H1 (cell line): Measurements from ENCODE around the gene SCFD1. TPM values are rescaled to one million over a fixed set of nuclear protein-coding genes. Genes with fewer than 3 reads are reported as not detected.
"Not testable (repeated sequence)": the region's sequence is repeated elsewhere in the genome, so short reads cannot be mapped to it uniquely, and the experiment has no call there.

Source experiments
- CTCF ChIA-PET: fragments of 300-600 bp; sonication (Branson Sonifier 250); formaldehyde crosslinking; loops from one replicate; lab custom pipeline; 2021; ENCODE audit not compliant: partially characterized antibody; lab: Charles Lee
- POLR2A ChIA-PET: fragments of 300-600 bp; sonication (Branson Sonifier 250); formaldehyde crosslinking; loops from one replicate; lab custom pipeline; 2021; ENCODE audit warnings: inconsistent platforms; ENCODE audit not compliant: partially characterized antibody; lab: Charles Lee
- DNase-seq, 2 experiments: peaks; one replicate each; pipeline versions ENCODE4 v3.0.0 to v3.0.0-alpha.2; 2010 to 2022; ENCODE audit warnings: low spot score in 2 of 2, low read depth in 1 of 2, mixed read lengths in 1 of 2
- FAIRE-seq: peaks from 2 replicates; lab custom pipeline; 2011; peaks lifted over from hg19 to GRCh38; lab: Jason Lieb, UNC
- H2AFZ ChIP-seq: 2 replicates; pipeline ENCODE4 v1.8.1; 2012; ENCODE audit warnings: low read length, inconsistent platforms
- H2AK5ac ChIP-seq: 2 replicates; pipeline ENCODE4 v1.6.1; 2013; ENCODE audit warnings: low read depth, low read length
- H2BK120ac ChIP-seq: replicated peaks from 2 replicates; pipeline ENCODE3; 2013; ENCODE audit warnings: low read depth, low read length, inconsistent platforms
- H2BK12ac ChIP-seq: 2 replicates; pipeline ENCODE4 v1.6.1; 2013; ENCODE audit warnings: low read depth, low read length
- H2BK15ac ChIP-seq: 2 replicates; pipeline ENCODE4 v1.6.1; 2013; ENCODE audit warnings: low read length
- H2BK20ac ChIP-seq: 2 replicates; pipeline ENCODE4 v1.6.1; 2013; ENCODE audit warnings: low read length
- H2BK5ac ChIP-seq: 2 replicates; pipeline ENCODE4 v1.6.1; 2013; ENCODE audit warnings: low read depth, low read length
- H3K14ac ChIP-seq: 2 replicates; pipeline ENCODE4 v1.6.1; 2013; ENCODE audit warnings: inconsistent platforms; ENCODE audit not compliant: insufficient read length
- H3K18ac ChIP-seq: 2 replicates; pipeline ENCODE4 v1.6.1; 2013; ENCODE audit warnings: low read length; ENCODE audit errors: extremely low read depth
- H3K23ac ChIP-seq: 2 replicates; pipeline ENCODE4 v1.6.1; 2013; ENCODE audit warnings: inconsistent platforms; ENCODE audit not compliant: insufficient read length
- H3K23me2 ChIP-seq: 2 replicates; pipeline ENCODE4 v1.6.1; 2013; ENCODE audit warnings: low read depth, low read length
- H3K27ac ChIP-seq: 2 replicates; pipeline ENCODE4 v1.6.1; 2011; ENCODE audit warnings: low read depth, low read length, inconsistent platforms
- H3K27me3 ChIP-seq, 4 experiments: replicated peaks in 1 of 4; 1 replicate in 1 of 4; 2 replicates in 3 of 4; pipeline versions ENCODE4 v1.6.1 to v1.8.1; 2011 to 2013; ENCODE audit warnings: low read length in 3 of 4, mild to moderate bottlenecking in 3 of 4, inconsistent platforms in 2 of 4, mixed read lengths in 2 of 4, moderate library complexity in 1 of 4; ENCODE audit not compliant: control insufficient read depth in 3 of 4, insufficient read depth in 3 of 4; ENCODE audit errors: extremely low read depth in 1 of 4
- H3K36me3 ChIP-seq, 4 experiments: 2 replicates each; pipeline versions ENCODE4 v1.6.1 to v1.8.1; 2011 to 2013; ENCODE audit warnings: mild to moderate bottlenecking in 4 of 4, low read length in 3 of 4, moderate library complexity in 2 of 4, control low read depth in 1 of 4, inconsistent platforms in 1 of 4; ENCODE audit not compliant: insufficient read depth in 4 of 4, control insufficient read depth in 2 of 4
- H3K4ac ChIP-seq: replicated peaks from 2 replicates; pipeline ENCODE3; 2013; ENCODE audit warnings: low read length, low read depth, mixed read lengths, inconsistent platforms; ENCODE audit not compliant: insufficient read length
- H3K4me1 ChIP-seq, 4 experiments: replicated peaks in 1 of 4; 1 replicate in 1 of 4; 2 replicates in 3 of 4; pipeline versions ENCODE4 v1.6.1 to v1.8.1; 2011 to 2013; ENCODE audit warnings: low read length in 3 of 4, inconsistent platforms in 2 of 4, mixed read lengths in 1 of 4; ENCODE audit not compliant: insufficient read depth in 4 of 4, control insufficient read depth in 3 of 4
- H3K4me2 ChIP-seq, 2 experiments: 2 replicates each; pipeline versions ENCODE4 v1.6.1 to v1.8.1; 2011 to 2013; ENCODE audit warnings: low read depth in 2 of 2, low read length in 2 of 2, control low read depth in 1 of 2, inconsistent platforms in 1 of 2, mild to moderate bottlenecking in 1 of 2; ENCODE audit not compliant: insufficient read depth in 1 of 2
- H3K4me3 ChIP-seq, 4 experiments: fragments of 200-600, 300-600 bp in 1 of 4; sonication (generic), shearing (Covaris generic), sonication (Bioruptor Twin) in 1 of 4; 2 replicates each; pipeline versions ENCODE4 v1.5.1 to v1.8.1; 2011 to 2016; ENCODE audit warnings: low read length in 4 of 4, low read depth in 3 of 4, control low read depth in 2 of 4, inconsistent platforms in 2 of 4, mild to moderate bottlenecking in 2 of 4, mixed read lengths in 1 of 4, moderate library complexity in 1 of 4; ENCODE audit not compliant: insufficient read depth in 2 of 4; ENCODE audit errors: extremely low read depth in 1 of 4
- H3K56ac ChIP-seq: replicated peaks from 2 replicates; pipeline ENCODE3; 2013; ENCODE audit warnings: low read depth, mild to moderate bottlenecking, mixed read lengths, low read length, inconsistent platforms; ENCODE audit not compliant: insufficient read length
- H3K79me1 ChIP-seq: 2 replicates; pipeline ENCODE4 v1.6.1; 2013; ENCODE audit warnings: low read depth, low read length, control low read depth
- H3K79me2 ChIP-seq, 2 experiments: 2 replicates each; pipeline versions ENCODE4 v1.6.1 to v1.8.1; 2012 to 2013; ENCODE audit warnings: low read length in 2 of 2, mild to moderate bottlenecking in 2 of 2, inconsistent platforms in 1 of 2; ENCODE audit not compliant: insufficient read depth in 2 of 2, control insufficient read depth in 1 of 2
- H3K9ac ChIP-seq, 4 experiments: replicated peaks in 1 of 4; 1 replicate in 1 of 4; 2 replicates in 3 of 4; pipeline versions ENCODE4 v1.6.1 to v1.8.1; 2011 to 2013; ENCODE audit warnings: low read depth in 3 of 4, low read length in 3 of 4, control low read depth in 2 of 4, mild to moderate bottlenecking in 2 of 4, moderate library complexity in 2 of 4, inconsistent platforms in 1 of 4; ENCODE audit errors: extremely low read depth in 1 of 4
- H3K9me3 ChIP-seq, 2 experiments: 2 replicates each; pipeline versions ENCODE4 v1.6.1 to v1.8.1; 2012 to 2013; ENCODE audit warnings: mild to moderate bottlenecking in 2 of 2, moderate library complexity in 2 of 2, control low read depth in 1 of 2, inconsistent platforms in 1 of 2, low read depth in 1 of 2, low read length in 1 of 2, mixed read lengths in 1 of 2; ENCODE audit not compliant: insufficient read depth in 2 of 2
- H4K20me1 ChIP-seq, 2 experiments: replicated peaks in 1 of 2; 2 replicates each; pipeline versions ENCODE3 to v1.8.1; 2011 to 2013; ENCODE audit warnings: inconsistent platforms in 2 of 2, low read length in 2 of 2, mild to moderate bottlenecking in 1 of 2; ENCODE audit not compliant: insufficient read depth in 2 of 2, control insufficient read depth in 1 of 2
- H4K5ac ChIP-seq: 2 replicates; pipeline ENCODE4 v1.6.1; 2013; ENCODE audit warnings: low read length, low read depth, mixed read lengths, inconsistent platforms; ENCODE audit not compliant: insufficient read length
- H4K8ac ChIP-seq: 2 replicates; pipeline ENCODE4 v1.8.0; 2013; ENCODE audit warnings: mild to moderate bottlenecking, moderate library complexity, low read length, inconsistent platforms; ENCODE audit not compliant: insufficient read depth; ENCODE audit errors: extremely low read depth
- H4K91ac ChIP-seq: replicated peaks from 2 replicates; pipeline ENCODE3; 2013; ENCODE audit warnings: low read length, mixed read lengths, inconsistent platforms; ENCODE audit not compliant: insufficient read length
- ATF3 ChIP-seq: IDR thresholded peaks from 2 replicates; pipeline ENCODE4 v1.6.1; 2011; ENCODE audit warnings: low read depth, mild to moderate bottlenecking, low read length; ENCODE audit not compliant: insufficient read depth
- GABPA ChIP-seq: IDR thresholded peaks from 2 replicates; pipeline ENCODE4 v1.6.1; 2011; ENCODE audit warnings: mild to moderate bottlenecking, low read length, moderate library complexity, borderline replicate concordance; ENCODE audit not compliant: insufficient read depth
- KDM1A ChIP-seq: fragments of 200-600, 300-600 bp; sonication (generic); IDR thresholded peaks from 2 replicates; pipeline ENCODE4 v1.7.1; 2016; ENCODE audit warnings: mild to moderate bottlenecking, low read length, borderline replicate concordance
- MAFK ChIP-seq: IDR thresholded peaks from 2 replicates; pipeline ENCODE4 v1.6.1; 2012; ENCODE audit warnings: low read depth, mild to moderate bottlenecking, improper control_type of control experiment, low read length
- NANOG ChIP-seq: IDR thresholded peaks from 2 replicates; pipeline ENCODE4 v1.6.1; 2011; ENCODE audit warnings: low read length, low read depth, mild to moderate bottlenecking, inconsistent platforms; ENCODE audit not compliant: insufficient read depth, poor library complexity, severe bottlenecking
- SP2 ChIP-seq: IDR thresholded peaks from 2 replicates; pipeline ENCODE4 v1.6.1; 2012; ENCODE audit warnings: mild to moderate bottlenecking, low read length, inconsistent platforms
- WGBS, 2 experiments: shearing (Covaris generic) in 1 of 2; methylation state at CpG; one replicate each; pipeline versions ENCODE4 v1.1.6 to v1.1.7; 2013 to 2015; ENCODE audit warnings: low lambda C conversion rate in 2 of 2, mixed read lengths in 2 of 2, inconsistent platforms in 1 of 2, low coverage in 1 of 2, missing lambda C conversion rate in 1 of 2; ENCODE audit not compliant: insufficient replicate concordance in 2 of 2, insufficient coverage in 1 of 2, insufficient read length in 1 of 2; ENCODE audit errors: extremely low coverage in 1 of 2, missing lambda C conversion rate in 1 of 2; 5-methylcytosine and 5-hydroxymethylcytosine counted together
- polyA plus RNA-seq, 7 experiments: library from polyadenylated mRNA; depleted of rRNA in 3 of 7; stranded (reverse) in 5 of 7; unstranded in 2 of 7; fragments of >200 nt in 5 of 7; fragments of 200-250 nt in 2 of 7; gene quantifications; 1 replicate in 5 of 7; 2 replicates in 1 of 7; 4 replicates in 1 of 7; pipeline versions ENCODE4 v1.2.1 to v1.2.3, GENCODE V29; 2011 to 2013; ENCODE audit warnings: missing spikeins in 2 of 7, mixed read lengths in 2 of 7
- total RNA-seq: library from RNA; stranded (reverse); fragmentation: NEBNext Ultra II Directional; extraction: Animal tissue kit (Norgen Biotek cat#: 25700); gene quantifications from 2 replicates; pipeline ENCODE4 v1.2.1, GENCODE V29; 2021

SCFD1 gene
- total and polyA plus RNA-seq, 2 of the 8 experiments (the other 6 are each of a cell fraction or from before 2014, with no cell fraction given), result 32.8 to 64.5 TPM

- TF ChIP-seq ATF3 (no peak), NANOG (no peak), GABPA (no peak), MAFK (no peak), SP2 (no peak), KDM1A (no peak)
- TF ChIP-seq, all 59 proteins: peak for 0
Observed at GRCh38 chr14:30573966-30574365, 48.2 kb upstream of the SCFD1 start (continued).

GRCh38 chr14:30574777-30575176, 47.3 kb upstream of the SCFD1 start:
- FAIRE-seq, H2BK20ac ChIP-seq, H4K91ac ChIP-seq, H3K23me2 ChIP-seq, H3K4me3 ChIP-seq, H3K23ac ChIP-seq, H4K8ac ChIP-seq, H3K79me1 ChIP-seq, H2BK120ac ChIP-seq, H3K9ac ChIP-seq, H3K36me3 ChIP-seq, H3K18ac ChIP-seq, H2AFZ ChIP-seq, H3K27ac ChIP-seq, H2AK5ac ChIP-seq, H2BK12ac ChIP-seq, H3K9me3 ChIP-seq, H4K5ac ChIP-seq, H3K27me3 ChIP-seq, H3K56ac ChIP-seq, H2BK5ac ChIP-seq, H2BK15ac ChIP-seq, H3K14ac ChIP-seq, DNase-seq, H3K4ac ChIP-seq: not testable (repeated sequence)
- ChIA-PET CTCF (interaction anchor here (1.0 to 1.6 kb wide), 3 partner anchors 12 to 46 kb away, joined by 3 read pairs; no protein-coding TSS in a partner anchor), POLR2A (interaction anchor here (1.1 kb wide), 1 partner anchor 16 kb away, joined by 3 read pairs; no protein-coding TSS in a partner anchor)
- peak overlapping the region in 1 of 2 experiments; percentile 12; a peak in 1 of 4 replicates for H3K4me2 ChIP-seq
- 91% methylated on average over 3 of the region's 3 CpGs; no CpG with 5 or more reads in 1 of the 2 experiments for WGBS, 2 experiments
- H3K4me1 ChIP-seq, result peaks cover 0 to 17% (median 5%) of the 10 kb centered on the region in 4 experiments; a peak in 3 of 7 replicates
- H4K20me1 ChIP-seq, result peaks cover 13 to 18% of the 10 kb centered on the region in 2 experiments
- H3K79me2 ChIP-seq, result peaks cover 36 to 100% of the 10 kb centered on the region in 2 experiments
